MM.1S (cell line): ENCODE data around the gene MEGF8.
A peak's percentile ranks its signal among the peaks of the same experiment; 100 is the strongest.

Source experiments
- DNase-seq: peaks from one replicate; pipeline ENCODE4 v3.0.0-alpha.2; 2015
- H2AFZ ChIP-seq: fragments of 300-600 bp; sonication (generic); 2 replicates; pipeline ENCODE4 v1.6.0; 2016; ENCODE audit warnings: antibody characterized with exemption, low read length
- H3F3A ChIP-seq: fragments of 300-600 bp; sonication (generic); 2 replicates; pipeline ENCODE4 v1.6.1; 2016; ENCODE audit warnings: mild to moderate bottlenecking, antibody characterized with exemption, low read length, moderate library complexity, mixed read lengths; ENCODE audit not compliant: insufficient read depth
- H3K27ac ChIP-seq: fragments of 300-600 bp; sonication (generic); 2 replicates; pipeline ENCODE4 v1.5.1; 2016; ENCODE audit warnings: mild to moderate bottlenecking, low read length
- H3K27me3 ChIP-seq: fragments of 300-600 bp; sonication (generic); replicated peaks from 2 replicates; pipeline ENCODE4 v1.6.0; 2016; ENCODE audit warnings: low read length; ENCODE audit not compliant: insufficient read depth
- H3K36me3 ChIP-seq: fragments of 300-600 bp; sonication (generic); replicated peaks from 2 replicates; pipeline ENCODE4 v1.6.1; 2016; ENCODE audit warnings: mild to moderate bottlenecking, low read length, mixed read lengths; ENCODE audit not compliant: insufficient read depth
- H3K4me1 ChIP-seq: fragments of 300-600 bp; sonication (generic); 2 replicates; pipeline ENCODE4 v1.6.1; 2016; ENCODE audit warnings: low read length, mixed read lengths
- H3K4me2 ChIP-seq: fragments of 300-600 bp; sonication (generic); 2 replicates; pipeline ENCODE4 v1.6.0; 2016; ENCODE audit warnings: low read depth, low read length
- H3K4me3 ChIP-seq: fragments of 300-600 bp; sonication (generic); 2 replicates; pipeline ENCODE4 v1.5.1; 2016; ENCODE audit warnings: low read length, mixed read lengths
- H3K79me2 ChIP-seq: fragments of 300-600 bp; sonication (generic); 2 replicates; pipeline ENCODE4 v1.6.1; 2016; ENCODE audit warnings: mixed run types, low read length, mixed read lengths
- H3K9ac ChIP-seq: fragments of 300-600 bp; sonication (generic); 2 replicates; pipeline ENCODE4 v1.6.1; 2016; ENCODE audit warnings: low read length, mixed read lengths
- H3K9me2 ChIP-seq: fragments of 300-600 bp; sonication (generic); replicated peaks from 2 replicates; pipeline ENCODE4 v1.6.1; 2016; ENCODE audit warnings: mild to moderate bottlenecking, low read length, mixed read lengths; ENCODE audit not compliant: insufficient read depth
- H3K9me3 ChIP-seq: fragments of 300-600 bp; sonication (generic); replicated peaks from 2 replicates; pipeline ENCODE4 v1.6.1; 2016; ENCODE audit warnings: mild to moderate bottlenecking, low read length, mixed read lengths; ENCODE audit not compliant: insufficient read depth
- H4K20me1 ChIP-seq: fragments of 300-600 bp; sonication (generic); 2 replicates; pipeline ENCODE4 v1.6.1; 2016; ENCODE audit warnings: mild to moderate bottlenecking, low read length, moderate library complexity, mixed read lengths; ENCODE audit not compliant: insufficient read depth
- CTCF ChIP-seq: fragments of 300-600 bp; sonication (generic); IDR thresholded peaks from 2 replicates; pipeline ENCODE4 v1.5.1; 2016; ENCODE audit warnings: antibody characterized with exemption, low read length, mixed read lengths
- EZH2 ChIP-seq: fragments of 300-600 bp; sonication (generic); optimal IDR thresholded peaks from 2 replicates; pipeline ENCODE3; 2017; ENCODE audit warnings: low read depth, mild to moderate bottlenecking, antibody characterized with exemption, low read length, mixed read lengths
- EZH2phosphoT487 ChIP-seq: fragments of 300-600 bp; sonication (generic); IDR thresholded peaks from 2 replicates; pipeline ENCODE4 v1.6.1; 2018; ENCODE audit warnings: antibody characterized with exemption, low read length

Gene MEGF8

GRCh38 chr19:42295831-42296525, 29.5 kb upstream of the MEGF8 start:
- TF ChIP-seq CTCF (peak; percentile 98), EZH2phosphoT487 (no peak), EZH2 (no peak)
- H3K27me3 ChIP-seq = no peaks in the 10 kb centered on the region
- no peak overlapping the region for H3K9ac ChIP-seq
- no peaks in the 10 kb centered on the region for H3K9me3 ChIP-seq
- no peak overlapping the region for H3K27ac ChIP-seq
- H3K4me2 ChIP-seq = no peak overlapping the region
- H3F3A ChIP-seq = no peaks in the 10 kb centered on the region; the same call in 1 of the 2 replicates
- H3K79me2 ChIP-seq = no peaks in the 10 kb centered on the region
- H3K4me3 ChIP-seq = no peak overlapping the region
- H3K9me2 ChIP-seq = no peaks in the 10 kb centered on the region
- H3K36me3 ChIP-seq = no peaks in the 10 kb centered on the region
- H4K20me1 ChIP-seq = no peaks in the 10 kb centered on the region
- no peak overlapping the region for H2AFZ ChIP-seq
- DNase-seq = peak; percentile 79
- no peaks in the 10 kb centered on the region for H3K4me1 ChIP-seq

- Histone ChIP-seq H3K79me2 (no peaks in the 10 kb centered on the region), H3K4me1 (no peaks in the 10 kb centered on the region), H3K4me3 (no peak overlapping the region), H3K27ac (no peak overlapping the region), H3K4me2 (no peak overlapping the region), H2AFZ (no peak overlapping the region), H4K20me1 (no peaks in the 10 kb centered on the region), H3K9me3 (no peaks in the 10 kb centered on the region), H3K9ac (no peak overlapping the region), H3F3A (no peaks in the 10 kb centered on the region; the same call in 1 of the 2 replicates), H3K36me3 (no peaks in the 10 kb centered on the region), H3K27me3 (no peaks in the 10 kb centered on the region), H3K9me2 (no peaks in the 10 kb centered on the region)
- no peak for DNase-seq
- no peak for TF ChIP-seq EZH2
- TF ChIP-seq CTCF = no peak
- no peak for TF ChIP-seq EZH2phosphoT487
Measured at GRCh38 chr19:42297039-42297438, 28.4 kb upstream of the MEGF8 start.

- peaks cover 3% of the 10 kb centered on the region; the same call in 1 of the 2 replicates for H3K4me1 ChIP-seq
- H3K4me2 ChIP-seq = peak within 1 kb of the TSS; percentile 97
- no peaks in the 10 kb centered on the region for H3K79me2 ChIP-seq
- no peaks in the 10 kb centered on the region for H3K27me3 ChIP-seq
- H2AFZ ChIP-seq = peak within 1 kb of the TSS; percentile 96
- TF ChIP-seq EZH2 (no peak), CTCF (no peak)
- no peaks in the 10 kb centered on the region; the same call in 1 of the 2 replicates for H3F3A ChIP-seq
- DNase-seq = no peak
- peak within 1 kb of the TSS; percentile 89 for H3K4me3 ChIP-seq
- H3K9me3 ChIP-seq = no peaks in the 10 kb centered on the region
- H3K36me3 ChIP-seq = no peaks in the 10 kb centered on the region
- H3K9ac ChIP-seq = peak within 1 kb of the TSS; percentile 60
- no peak within 1 kb of the TSS; the same call in 1 of the 2 replicates for H3K27ac ChIP-seq
- no peaks in the 10 kb centered on the region for H4K20me1 ChIP-seq
- H3K9me2 ChIP-seq = no peaks in the 10 kb centered on the region
Measured at GRCh38 chr19:42301646-42302203, 23.7 kb upstream of the MEGF8 start, which contains the start of gene PRR19. TSS of gene PRR19 (plus strand) at chr19:42302132. CDS start at chr19:42309585, 7,453 bp downstream.
